Right lobe of liver (tissue), 4 donors: ENCODE results near the gene ACTL9.

Source experiments
- POLR2A ChIP-seq: fragments of 450-650 bp; IDR thresholded peaks from one replicate; pipeline ENCODE4 v1.6.1; 2017; ENCODE audit warnings: antibody characterized with exemption, mild to moderate bottlenecking
- TF ChIP-seq, protein P1 (sequence below), 4 donors: fragments of 200-600 bp in 3 of 4; fragments of 450-650 bp in 1 of 4; IDR thresholded peaks; one replicate each; pipeline versions ENCODE4 v1.5.1 to v1.8.0; 2016 to 2022; ENCODE audit warnings: antibody characterized with exemption in 4 of 4, mild to moderate bottlenecking in 2 of 4
- donor health status: DM: no; HTN: no; CAD: no.
- donor health status: DM: no; HTN: no; CAD: no.
- donor health status: DM: no; HTN: yes; CAD: no.

DNA sequence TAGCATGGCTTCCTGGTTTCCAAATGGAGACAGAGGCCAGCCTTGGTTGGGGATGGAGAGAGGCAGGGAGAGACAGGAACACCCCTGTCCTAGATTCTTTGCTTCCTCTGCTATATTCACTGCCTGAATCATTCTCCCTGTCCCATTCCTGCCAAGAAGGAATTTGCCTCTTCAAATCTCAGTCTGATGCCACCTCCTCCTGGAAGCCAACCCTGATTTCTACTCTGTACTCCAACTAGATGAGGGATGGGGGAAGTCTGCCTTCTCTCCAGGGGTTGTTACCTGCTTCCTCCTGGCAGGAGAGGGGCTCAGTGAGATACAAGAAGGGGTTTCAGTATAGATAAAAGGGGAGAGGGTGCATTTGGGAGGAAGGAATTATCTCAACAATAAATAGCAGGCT is 1.3 kb upstream of the ACTL9 start:
- no peak for TF ChIP-seq POLR2A
- TF ChIP-seq, protein P1, sequence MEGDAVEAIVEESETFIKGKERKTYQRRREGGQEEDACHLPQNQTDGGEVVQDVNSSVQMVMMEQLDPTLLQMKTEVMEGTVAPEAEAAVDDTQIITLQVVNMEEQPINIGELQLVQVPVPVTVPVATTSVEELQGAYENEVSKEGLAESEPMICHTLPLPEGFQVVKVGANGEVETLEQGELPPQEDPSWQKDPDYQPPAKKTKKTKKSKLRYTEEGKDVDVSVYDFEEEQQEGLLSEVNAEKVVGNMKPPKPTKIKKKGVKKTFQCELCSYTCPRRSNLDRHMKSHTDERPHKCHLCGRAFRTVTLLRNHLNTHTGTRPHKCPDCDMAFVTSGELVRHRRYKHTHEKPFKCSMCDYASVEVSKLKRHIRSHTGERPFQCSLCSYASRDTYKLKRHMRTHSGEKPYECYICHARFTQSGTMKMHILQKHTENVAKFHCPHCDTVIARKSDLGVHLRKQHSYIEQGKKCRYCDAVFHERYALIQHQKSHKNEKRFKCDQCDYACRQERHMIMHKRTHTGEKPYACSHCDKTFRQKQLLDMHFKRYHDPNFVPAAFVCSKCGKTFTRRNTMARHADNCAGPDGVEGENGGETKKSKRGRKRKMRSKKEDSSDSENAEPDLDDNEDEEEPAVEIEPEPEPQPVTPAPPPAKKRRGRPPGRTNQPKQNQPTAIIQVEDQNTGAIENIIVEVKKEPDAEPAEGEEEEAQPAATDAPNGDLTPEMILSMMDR (IDR thresholded peaks at IDR 0.05): no peak
